OCI-LY7 (cell line): ENCODE measurements around the gene WASF3.

Experiments used
- CTCF ChIP-seq: fragments of 200-600 bp; sonication (generic); conservative IDR thresholded peaks from 2 replicates; pipeline ENCODE4 v1.5.1; 2014; ENCODE audit warnings: mild to moderate bottlenecking, antibody characterized with exemption, low read length, moderate library complexity, mixed read lengths
- EZH2phosphoT487 ChIP-seq: fragments of 200-600 bp; sonication (generic); IDR thresholded peaks from 2 replicates; pipeline ENCODE4 v1.6.1; 2018; ENCODE audit warnings: low read depth, borderline replicate concordance, mild to moderate bottlenecking, mixed run types, antibody characterized with exemption, low read length, moderate library complexity, mixed read lengths

DNA sequence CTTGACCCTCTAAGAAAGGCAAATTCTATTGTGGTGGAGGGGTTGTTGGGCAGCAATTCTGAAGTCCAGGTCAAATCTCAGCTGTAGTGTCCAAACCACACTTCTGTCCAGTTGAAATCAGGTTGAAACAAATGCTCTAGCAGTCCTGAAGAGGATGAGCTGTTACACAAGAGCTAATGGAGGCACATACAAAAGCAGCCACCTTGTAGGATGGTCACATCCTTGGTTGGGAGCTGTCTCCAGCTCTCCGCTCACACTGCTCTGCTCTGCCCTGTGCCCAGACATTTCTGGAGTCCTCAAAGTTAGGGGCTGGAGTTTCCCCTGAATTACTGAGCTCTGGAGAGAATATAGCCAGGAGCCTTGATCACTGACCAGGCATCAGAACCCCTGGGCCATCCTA, 155.9 kb downstream of the WASF3 start:
- no peak for TF ChIP-seq CTCF
- no peak for TF ChIP-seq EZH2phosphoT487
